Activated T-helper 1 cell treated with Interleukin-2 at 50 U/mL for 16 hours (primary cell): ENCODE data around the gene OGG1.

Experiments
- DNase-seq: peaks from one replicate; pipeline ENCODE4 v3.0.0-alpha.2; 2020; ENCODE audit warnings: low read depth

OGG1 gene

GRCh38 chr3:9727743-9728142, 22.0 kb upstream of the OGG1 start:
- DNase-seq = no peak

DNA sequence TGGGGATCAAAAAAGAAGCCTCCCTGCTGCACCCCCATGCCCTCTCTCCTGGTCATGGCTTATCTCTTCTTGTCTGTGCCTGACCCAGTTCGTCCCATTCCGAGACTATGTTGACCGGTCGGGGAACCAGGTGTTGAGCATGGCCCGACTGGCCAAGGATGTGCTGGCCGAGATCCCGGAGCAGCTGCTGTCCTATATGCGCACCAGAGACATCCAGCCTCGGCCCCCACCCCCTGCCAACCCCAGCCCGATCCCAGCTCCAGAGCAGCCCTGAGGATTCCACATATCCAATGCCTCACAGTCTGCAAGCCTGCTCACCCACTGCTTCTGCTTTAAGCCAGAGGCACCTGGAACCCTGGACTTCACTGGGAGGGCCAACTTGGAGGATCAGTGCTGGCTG, 20.3 kb upstream of the OGG1 start:
- DNase-seq = no peak

- DNase-seq = no peak
These were observed 19.0 kb upstream of the OGG1 start for GRCh38 chr3:9730657-9731205.

GRCh38 chr3:9731206-9732079, 18.3 kb upstream of the OGG1 start, which contains the start of gene BRPF1:
BRPF1 (plus strand) TSS chr3:9731735; CDS start chr3:9734141, 2,406 bp downstream.
- peak; percentile 99 for DNase-seq

DNA sequence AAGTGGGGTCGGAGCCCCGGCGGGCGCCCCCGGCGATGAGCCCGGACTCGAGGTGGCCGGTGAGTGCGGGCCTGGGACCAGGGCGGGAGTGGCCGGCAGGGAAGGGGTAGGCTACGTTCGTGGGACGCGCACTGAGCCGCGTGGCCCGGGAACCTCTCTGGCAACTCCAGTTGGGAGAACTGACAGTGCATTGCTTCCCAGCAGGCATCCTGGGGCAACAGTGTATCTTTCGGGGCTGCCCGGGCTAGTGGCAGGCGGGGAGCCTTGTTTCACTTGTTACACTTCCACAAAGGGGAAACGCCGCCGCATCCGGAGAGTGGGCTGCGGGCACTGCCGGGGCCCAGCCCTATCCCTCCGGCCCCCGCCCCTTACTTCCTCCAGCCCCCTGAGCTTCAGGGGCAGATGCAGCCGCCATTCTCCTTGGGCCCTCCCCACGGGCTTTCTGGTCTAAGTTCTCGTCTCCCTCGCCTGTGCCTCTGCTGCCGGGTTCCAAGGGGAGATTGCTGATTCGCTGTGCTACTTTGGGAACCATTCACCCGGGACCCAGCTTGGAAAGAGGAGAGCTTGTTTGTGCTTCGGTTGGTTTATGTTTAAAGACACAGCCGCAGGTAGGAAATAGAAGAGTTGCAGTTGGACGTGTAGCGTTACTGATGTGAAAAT, 17.5 kb upstream of the OGG1 start:
- peak; percentile 26 for DNase-seq

GRCh38 chr3:9732740-9733115, 17.0 kb upstream of the OGG1 start:
- no peak for DNase-seq

- no peak for DNase-seq
These were observed 12.9 kb upstream of the OGG1 start for GRCh38 chr3:9736831-9737230.

DNA sequence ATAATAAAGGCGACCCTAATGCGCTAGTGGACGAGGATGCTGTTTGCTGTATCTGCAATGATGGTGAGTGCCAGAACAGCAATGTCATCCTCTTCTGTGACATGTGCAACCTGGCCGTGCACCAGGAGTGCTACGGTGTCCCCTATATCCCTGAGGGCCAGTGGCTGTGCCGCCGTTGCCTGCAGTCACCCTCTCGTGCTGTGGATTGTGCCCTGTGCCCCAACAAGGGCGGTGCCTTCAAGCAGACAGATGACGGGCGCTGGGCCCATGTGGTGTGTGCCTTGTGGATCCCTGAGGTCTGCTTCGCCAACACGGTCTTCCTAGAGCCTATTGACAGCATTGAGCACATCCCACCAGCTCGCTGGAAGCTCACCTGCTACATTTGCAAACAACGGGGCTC, 10.6 kb upstream of the OGG1 start:
- no peak for DNase-seq

DNA sequence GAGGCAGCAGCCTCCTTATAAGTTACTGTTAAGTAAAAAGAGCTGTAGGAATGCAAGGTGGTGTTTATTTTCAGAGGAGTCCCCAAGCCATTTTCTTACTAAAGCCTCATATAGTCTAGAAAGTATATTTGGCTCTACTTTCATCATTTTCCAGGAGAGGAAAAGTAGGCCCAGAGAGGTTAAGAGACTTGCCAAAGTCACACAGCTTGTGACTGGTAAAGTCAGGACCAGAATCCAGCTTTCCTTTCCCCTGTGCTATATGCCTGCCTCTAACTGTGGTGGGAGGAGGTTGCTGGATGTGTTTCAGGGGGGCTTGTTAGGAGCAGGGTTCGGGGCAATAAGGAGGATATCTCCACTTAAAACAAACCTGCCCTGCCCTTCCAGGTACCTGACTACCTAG, 7.2 kb upstream of the OGG1 start:
- no peak for DNase-seq

GRCh38 chr3:9743548-9743947, 6.2 kb upstream of the OGG1 start:
- no peak for DNase-seq

GRCh38 chr3:9744162-9744561, 5.6 kb upstream of the OGG1 start:
- no peak for DNase-seq

- no peak for DNase-seq
These were observed 4.2 kb upstream of the OGG1 start for GRCh38 chr3:9745521-9745920.

- no peak for DNase-seq
These were observed 3.4 kb upstream of the OGG1 start for GRCh38 chr3:9746330-9746729.

DNA sequence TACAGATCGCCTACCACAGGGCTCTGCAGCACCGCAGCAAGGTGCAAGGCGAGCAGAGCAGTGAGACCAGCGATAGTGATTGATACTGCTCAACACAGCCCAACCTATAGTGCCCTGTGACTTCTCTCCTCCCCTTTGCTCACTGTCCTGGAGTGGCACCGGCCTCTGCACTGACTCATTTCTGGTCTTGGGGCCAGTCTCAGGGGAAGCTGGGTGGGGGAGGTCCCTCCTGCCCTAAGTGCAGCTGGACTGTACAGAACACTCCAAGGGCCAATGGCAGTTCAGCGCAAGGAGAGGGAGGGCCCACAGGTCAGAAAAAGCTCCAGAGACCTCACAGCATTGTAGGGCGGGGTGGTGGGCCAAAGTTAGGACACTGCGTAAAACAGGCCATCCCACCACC, 2.5 kb upstream of the OGG1 start:
- DNase-seq = no peak

- DNase-seq = no peak
These were observed 1.7 kb upstream of the OGG1 start for GRCh38 chr3:9748031-9748430.

DNA sequence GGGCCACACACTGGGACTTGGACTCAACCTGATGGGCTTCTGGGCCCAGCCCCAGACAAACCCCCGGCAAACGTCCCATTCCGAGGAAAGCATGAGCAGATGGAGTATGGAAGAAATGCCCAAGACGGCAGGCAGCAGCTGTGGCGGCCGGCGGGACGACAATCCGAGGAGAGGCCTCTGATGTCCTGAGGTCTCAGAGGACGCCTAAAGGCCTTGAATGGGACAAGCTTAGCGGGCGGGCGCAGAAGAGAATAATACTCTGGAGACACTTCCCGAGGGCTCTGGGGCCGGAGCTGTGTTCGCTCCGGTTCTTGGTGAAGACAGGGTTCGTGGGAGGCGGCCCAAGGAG, 482 bp upstream of the OGG1 start:
- DNase-seq = no peak

DNA sequence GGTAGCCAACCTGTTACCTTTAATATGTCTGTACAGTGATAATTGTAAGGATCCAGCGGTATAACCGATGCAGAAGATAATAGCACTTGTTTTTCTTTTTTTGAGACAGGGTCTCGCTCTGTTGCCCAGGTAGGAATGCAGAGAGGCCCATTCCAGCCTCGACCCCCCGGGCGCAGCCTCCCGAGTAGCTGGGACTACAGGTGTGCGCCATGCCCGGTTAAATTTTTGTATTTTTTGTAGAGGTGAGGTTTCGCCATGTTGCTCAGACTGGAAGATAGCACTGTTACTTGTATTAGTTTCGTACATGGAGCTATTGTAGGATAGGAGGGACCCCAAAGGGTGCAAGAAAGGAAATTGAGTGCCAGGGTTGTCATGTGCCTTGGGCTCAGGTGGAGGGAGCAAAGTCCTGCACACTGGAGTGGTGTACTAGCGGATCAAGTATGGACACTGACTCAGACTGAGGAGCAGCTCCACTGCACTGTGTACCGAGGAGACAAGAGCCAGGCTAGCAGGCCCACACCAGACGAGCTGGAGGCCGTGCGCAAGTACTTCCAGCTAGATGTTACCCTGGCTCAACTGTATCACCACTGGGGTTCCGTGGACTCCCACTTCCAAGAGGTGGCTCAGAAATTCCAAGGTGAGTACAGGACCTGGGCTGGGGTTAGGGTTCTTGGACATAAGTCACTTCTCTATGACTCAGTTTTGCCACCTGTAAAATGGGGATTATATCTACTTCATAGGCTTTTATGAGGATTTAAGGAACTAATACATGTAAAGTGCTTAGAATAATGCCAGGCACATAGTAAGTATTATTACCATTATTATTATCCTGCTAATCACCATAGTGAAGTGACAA, 1.0 kb downstream of the OGG1 start:
- DNase-seq = no peak

DNA sequence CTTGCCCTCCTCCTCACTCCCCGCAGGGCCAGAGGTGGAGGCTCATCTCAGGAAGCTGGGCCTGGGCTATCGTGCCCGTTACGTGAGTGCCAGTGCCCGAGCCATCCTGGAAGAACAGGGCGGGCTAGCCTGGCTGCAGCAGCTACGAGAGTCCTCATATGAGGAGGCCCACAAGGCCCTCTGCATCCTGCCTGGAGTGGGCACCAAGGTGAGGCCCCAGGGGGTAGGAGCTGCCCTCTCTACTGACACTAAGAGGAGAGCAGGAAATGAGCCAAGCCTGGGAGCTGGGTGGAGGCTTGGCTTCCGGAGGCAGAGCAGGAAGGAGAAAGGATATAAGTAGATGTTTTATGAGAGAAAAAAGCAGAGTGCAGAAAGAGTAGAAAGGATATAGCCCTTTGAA, 4.9 kb downstream of the OGG1 start:
- DNase-seq = no peak

- DNase-seq = no peak
These were observed 7.7 kb downstream of the OGG1 start for GRCh38 chr3:9757427-9757826.

DNA sequence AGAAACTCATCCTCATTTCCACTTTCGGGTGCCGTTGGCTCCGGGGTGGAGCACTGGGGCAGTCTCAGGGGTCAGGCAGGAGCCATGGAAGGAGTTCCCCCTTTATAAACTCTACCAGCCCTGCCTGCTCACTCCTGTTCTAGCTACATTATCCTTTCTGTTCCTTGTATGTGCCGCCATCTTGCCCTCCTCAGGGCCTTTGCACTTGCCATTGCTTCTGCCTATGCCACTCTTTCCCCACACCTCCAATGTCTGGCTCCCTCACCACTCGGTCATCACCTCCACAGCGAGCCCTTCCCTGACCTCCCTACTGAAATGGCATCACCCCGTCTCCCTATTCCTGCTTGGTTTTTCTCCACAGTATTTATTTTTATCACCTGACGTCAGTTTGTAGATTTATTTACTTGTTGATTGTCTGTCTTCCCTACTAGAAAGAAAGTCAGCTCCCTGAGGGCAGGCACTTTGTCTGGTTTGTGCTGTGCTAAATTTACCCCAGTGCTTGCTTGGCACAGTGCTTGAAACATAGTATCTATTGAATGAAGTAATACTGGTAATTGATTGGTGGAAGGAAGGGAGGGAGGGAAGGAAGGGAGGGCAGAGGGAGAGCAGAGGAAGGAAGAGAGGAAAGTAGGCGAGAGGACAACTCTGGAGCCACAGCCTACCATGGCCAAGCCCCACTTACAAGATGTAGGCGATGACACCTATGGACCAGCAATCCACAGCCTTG, 11.2 kb downstream of the OGG1 start:
- no peak for DNase-seq

DNA sequence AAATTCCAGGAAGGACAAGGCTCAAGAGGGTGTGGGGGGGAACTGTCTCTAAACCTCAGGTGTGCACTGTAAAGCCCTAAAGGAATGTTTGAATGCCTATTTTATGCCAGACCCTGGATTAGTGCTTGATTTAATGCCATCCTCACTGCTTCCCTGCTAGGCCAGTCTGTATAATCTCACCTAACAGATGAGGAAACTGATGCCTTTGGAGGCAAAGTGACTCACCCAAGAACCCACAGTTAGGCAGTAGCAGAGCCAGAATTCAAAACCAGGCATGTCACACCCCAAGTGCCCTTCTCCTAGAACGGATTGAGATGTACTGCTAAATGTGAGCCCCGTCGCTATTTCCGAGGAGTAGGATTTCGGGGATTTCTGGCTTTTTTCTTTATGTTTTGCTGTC, 12.2 kb downstream of the OGG1 start:
- DNase-seq = no peak

DNA sequence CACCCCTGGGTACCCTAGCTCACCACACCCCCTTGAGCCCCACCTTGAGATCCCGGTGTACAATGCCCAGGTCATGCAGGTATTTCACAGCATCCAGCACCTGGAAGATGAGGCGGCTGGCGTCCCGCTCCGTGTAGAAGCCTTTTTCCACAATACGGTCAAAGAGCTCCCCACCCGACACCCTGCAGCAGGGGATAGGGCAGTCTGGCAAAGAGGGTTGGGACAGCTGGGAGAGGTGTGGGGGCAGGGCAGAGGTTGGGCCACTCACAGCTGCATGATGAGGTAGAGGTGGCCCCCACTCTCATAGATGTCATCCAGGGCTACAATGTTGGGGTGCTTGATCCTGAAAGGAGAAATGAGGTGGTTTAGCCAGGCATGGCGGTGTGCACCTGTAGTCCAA, 13.1 kb downstream of the OGG1 start:
- no peak for DNase-seq
